Measurements from ENCODE around the gene FAM170B. TPM values are rescaled to one million over a fixed set of nuclear protein-coding genes. Genes with fewer than 3 reads are reported as not detected.

Gene FAM170B
- total RNA-seq, 1 donor from 2014 or later, result not detected

DNA sequence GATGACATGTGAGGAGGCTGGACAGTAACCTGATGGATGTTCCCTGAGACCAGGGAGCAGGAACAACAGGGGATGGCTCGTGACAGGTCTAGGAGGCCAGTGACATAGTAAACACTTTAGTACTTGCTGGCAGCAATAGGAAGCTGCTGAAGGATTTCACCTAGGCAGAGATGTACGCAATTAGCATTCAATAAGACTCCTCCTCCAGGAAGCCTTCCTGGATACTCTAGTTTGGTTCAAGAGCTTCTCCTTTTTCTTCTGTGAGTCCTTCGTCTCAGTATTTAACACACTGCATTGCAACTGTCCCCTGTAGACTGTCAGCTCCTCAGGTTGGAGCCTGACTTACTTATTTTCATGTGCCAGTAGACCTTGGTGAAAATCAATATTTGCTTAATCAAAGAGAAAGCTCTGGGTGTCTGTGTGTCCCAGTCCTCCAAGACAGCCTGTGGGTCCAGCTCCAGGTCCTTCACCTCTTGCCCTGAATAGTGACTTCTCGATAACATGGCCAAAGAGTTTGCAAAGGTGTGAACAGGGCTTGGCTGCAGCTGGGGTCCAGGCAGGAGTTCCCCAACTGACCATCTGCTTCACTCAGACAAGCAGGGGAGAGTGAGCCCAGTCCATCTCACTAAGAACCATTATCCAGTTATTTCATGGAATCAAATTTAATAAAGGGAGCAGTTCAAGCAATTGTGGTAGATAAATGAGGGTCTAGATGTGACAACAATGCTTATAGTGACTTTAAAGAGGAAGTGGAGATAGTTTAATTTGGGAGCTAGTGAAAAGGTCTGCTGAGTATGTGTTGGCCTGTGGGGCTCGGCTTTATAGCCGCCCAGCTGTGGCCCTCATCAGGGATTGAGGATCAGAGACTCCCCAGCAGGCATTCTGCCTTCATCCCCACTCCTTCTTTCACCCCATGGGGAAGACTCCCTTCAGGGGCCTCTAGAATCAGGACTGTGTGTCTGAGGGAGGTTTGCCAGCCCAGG is 45.0 kb upstream of the FAM170B start:
- Mint-ChIP-seq H3K9me3 (ENCODE audit: unreplicated experiment) (no peaks in the 10 kb centered on the region), H3K4me3 (ENCODE audit: unreplicated experiment) (no peak overlapping the region), H3K27me3 (ENCODE audit: unreplicated experiment) (peaks cover 11% of the 10 kb centered on the region), H3K4me1 (ENCODE audit: unreplicated experiment) (peaks cover 10% of the 10 kb centered on the region), H3K36me3 (ENCODE audit: low read depth, unreplicated experiment) (no peaks in the 10 kb centered on the region), H3K27ac (ENCODE audit: unreplicated experiment) (no peak overlapping the region)
- no peak for DNase-seq (ENCODE audit: low spot score)
- TF ChIP-seq, protein P1, sequence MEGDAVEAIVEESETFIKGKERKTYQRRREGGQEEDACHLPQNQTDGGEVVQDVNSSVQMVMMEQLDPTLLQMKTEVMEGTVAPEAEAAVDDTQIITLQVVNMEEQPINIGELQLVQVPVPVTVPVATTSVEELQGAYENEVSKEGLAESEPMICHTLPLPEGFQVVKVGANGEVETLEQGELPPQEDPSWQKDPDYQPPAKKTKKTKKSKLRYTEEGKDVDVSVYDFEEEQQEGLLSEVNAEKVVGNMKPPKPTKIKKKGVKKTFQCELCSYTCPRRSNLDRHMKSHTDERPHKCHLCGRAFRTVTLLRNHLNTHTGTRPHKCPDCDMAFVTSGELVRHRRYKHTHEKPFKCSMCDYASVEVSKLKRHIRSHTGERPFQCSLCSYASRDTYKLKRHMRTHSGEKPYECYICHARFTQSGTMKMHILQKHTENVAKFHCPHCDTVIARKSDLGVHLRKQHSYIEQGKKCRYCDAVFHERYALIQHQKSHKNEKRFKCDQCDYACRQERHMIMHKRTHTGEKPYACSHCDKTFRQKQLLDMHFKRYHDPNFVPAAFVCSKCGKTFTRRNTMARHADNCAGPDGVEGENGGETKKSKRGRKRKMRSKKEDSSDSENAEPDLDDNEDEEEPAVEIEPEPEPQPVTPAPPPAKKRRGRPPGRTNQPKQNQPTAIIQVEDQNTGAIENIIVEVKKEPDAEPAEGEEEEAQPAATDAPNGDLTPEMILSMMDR (IDR thresholded peaks at IDR 0.05; ENCODE audit: unreplicated experiment), result no peak

DNA sequence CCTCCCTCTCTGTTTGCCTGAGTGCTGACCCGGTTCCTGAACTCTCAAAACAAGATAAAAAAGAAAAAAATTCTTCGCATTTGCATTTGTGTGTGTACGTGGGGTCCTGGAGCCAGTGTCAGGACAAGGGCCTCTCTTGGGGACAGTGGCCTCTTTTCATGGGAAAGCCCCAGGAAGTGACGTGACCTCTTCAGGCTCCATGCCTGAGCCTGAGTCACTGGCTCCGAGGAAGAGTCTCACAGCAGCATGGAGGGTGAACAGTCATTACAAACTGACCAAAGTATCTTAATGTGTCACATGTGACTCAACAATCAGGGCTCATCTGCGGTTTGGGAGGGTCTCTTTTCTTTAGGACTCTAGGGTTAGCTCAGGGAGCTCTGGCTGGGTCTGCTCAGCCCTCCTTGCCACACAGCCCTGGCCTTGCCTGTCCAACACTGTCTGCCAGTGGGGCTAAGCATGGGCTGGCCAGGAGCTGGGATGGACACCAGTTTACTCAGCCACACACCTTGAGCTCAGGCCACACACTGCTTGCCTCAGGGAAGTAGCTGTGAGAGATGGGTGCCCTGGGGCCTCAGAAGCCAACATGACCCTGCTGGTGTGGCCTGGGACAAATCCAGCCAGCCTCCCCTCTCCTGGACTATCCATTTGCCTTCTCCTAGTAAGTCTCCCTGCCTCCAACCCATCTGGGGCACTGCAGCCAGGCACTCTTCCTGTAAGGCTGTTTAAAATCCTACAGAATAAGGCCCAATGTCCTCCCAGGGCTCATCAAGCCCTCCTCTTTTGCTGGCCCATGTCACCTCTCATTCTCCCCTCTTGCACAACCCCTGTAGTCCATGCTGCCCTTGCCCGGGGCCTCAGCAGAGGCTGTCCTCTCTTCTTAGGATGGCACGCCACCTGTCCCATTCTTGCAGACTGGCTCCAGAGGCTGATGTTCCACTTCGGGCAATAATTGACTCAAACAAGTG is 43.9 kb upstream of the FAM170B start:
- peaks cover 10% of the 10 kb centered on the region for H3K27me3 Mint-ChIP-seq (ENCODE audit: unreplicated experiment)

DNA sequence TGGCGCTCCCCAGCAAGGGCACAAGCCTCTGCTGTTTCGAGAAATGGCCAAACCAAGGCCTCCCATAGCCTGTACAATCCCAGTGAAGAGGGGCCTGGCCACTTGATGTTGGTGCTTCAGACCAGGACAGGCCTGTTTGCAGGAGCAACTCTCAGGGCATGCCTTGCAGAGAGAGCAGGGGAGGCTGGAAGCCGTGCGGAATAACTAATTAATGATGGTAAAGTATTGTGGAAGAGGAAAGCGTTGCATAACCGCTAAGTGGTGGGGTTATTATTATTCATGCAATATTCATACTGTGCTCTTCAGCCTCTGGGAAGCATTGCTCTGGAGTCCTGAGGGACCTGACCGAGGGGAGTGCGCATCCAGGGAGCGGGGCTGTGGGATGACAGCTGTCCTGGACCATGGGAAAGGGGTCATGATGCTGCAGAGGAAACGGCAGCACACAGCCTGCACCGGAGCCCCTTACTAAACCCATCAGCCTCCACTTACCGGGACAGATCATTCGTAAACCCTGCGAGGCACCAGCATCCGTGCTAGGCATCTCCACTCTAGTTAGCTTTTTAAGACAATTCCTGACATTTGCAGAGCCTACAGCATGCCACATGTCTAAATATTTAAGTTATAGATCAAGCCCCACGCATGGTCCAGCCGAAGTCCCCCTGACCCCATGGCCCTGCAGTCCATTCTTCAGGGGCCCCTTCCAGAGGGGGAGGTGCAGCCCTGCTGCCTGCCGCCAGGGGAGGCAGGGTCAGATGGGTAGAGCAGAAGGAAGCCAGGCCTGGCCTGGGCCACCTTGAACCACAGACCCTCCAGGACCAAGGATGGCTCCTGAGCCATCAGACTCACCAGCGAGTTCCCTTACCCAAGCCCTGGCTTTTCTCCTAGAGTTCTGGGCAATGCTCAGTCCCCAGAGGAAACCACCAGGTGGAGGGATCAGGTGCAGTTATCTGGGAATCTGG is 42.8 kb upstream of the FAM170B start:
- no peak overlapping the region for H3K27ac Mint-ChIP-seq (ENCODE audit: unreplicated experiment)
- H3K4me1 Mint-ChIP-seq (ENCODE audit: unreplicated experiment), result peaks cover 3% of the 10 kb centered on the region
- TF ChIP-seq, protein P1 (IDR thresholded peaks at IDR 0.05; ENCODE audit: unreplicated experiment), result no peak

More for the DNA sequence above, 43.9 kb upstream of the FAM170B start:
- Mint-ChIP-seq H3K9me3 (ENCODE audit: unreplicated experiment) (no peaks in the 10 kb centered on the region), H3K4me3 (ENCODE audit: unreplicated experiment) (no peak overlapping the region), H3K27ac (ENCODE audit: unreplicated experiment) (peak overlapping the region; percentile 62), H3K36me3 (ENCODE audit: low read depth, unreplicated experiment) (no peaks in the 10 kb centered on the region), H3K4me1 (ENCODE audit: unreplicated experiment) (peaks cover 6% of the 10 kb centered on the region)
- no peak for DNase-seq (ENCODE audit: low spot score)
- TF ChIP-seq, protein P1 (IDR thresholded peaks at IDR 0.05; ENCODE audit: unreplicated experiment), result no peak

DNA sequence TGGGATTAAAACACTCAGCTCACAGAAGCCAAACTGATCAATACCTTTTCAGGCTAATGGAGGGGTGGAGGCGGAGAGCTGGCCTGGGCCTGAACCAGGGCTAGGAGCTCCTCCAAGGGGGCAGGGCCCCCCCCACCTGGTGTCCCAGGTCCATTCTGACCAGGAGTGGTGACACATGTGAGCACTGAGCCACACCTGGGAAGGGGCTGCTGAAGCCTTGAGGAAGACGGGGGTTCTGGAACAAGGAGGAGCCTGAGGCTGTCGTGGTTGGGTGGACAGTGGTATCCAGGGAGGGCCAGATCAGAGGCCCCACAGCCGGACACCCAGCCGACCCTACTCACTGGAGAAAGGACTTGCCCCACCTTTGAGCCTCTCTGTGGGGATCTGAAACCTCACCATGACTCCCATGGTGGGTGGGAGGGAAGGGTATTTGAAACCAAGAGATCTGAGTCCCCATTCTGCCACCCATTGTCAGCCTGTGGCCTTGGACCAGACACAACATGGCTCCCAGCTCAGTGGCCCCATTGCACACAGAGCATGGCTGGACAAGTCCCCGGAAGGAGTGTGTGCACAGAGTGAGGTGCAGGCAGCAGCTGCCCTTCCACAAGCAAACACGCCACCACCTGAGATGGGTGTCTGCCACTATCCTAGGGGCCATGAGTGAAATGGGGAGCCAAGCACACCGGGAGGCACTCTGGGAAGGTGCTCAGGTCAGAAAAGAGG is 41.9 kb upstream of the FAM170B start:
- no peak for DNase-seq (ENCODE audit: low spot score)
- H3K27me3 Mint-ChIP-seq (ENCODE audit: unreplicated experiment), result peaks cover 10% of the 10 kb centered on the region
- no peak overlapping the region for H3K4me3 Mint-ChIP-seq (ENCODE audit: unreplicated experiment)
- H3K9me3 Mint-ChIP-seq (ENCODE audit: unreplicated experiment), result no peaks in the 10 kb centered on the region
- H3K36me3 Mint-ChIP-seq (ENCODE audit: low read depth, unreplicated experiment), result no peaks in the 10 kb centered on the region
- H3K27ac Mint-ChIP-seq (ENCODE audit: unreplicated experiment), result no peak overlapping the region
- H3K4me1 Mint-ChIP-seq (ENCODE audit: unreplicated experiment), result peaks cover 3% of the 10 kb centered on the region
- TF ChIP-seq, protein P1 (IDR thresholded peaks at IDR 0.05; ENCODE audit: unreplicated experiment), result no peak

More for the DNA sequence above, 42.8 kb upstream of the FAM170B start:
- Mint-ChIP-seq H3K4me3 (ENCODE audit: unreplicated experiment) (no peak overlapping the region), H3K36me3 (ENCODE audit: low read depth, unreplicated experiment) (no peaks in the 10 kb centered on the region), H3K9me3 (ENCODE audit: unreplicated experiment) (no peaks in the 10 kb centered on the region), H3K27me3 (ENCODE audit: unreplicated experiment) (peaks cover 10% of the 10 kb centered on the region)
- DNase-seq (ENCODE audit: low spot score), result no peak
